WTC11 (cell line): Measurements from ENCODE around the gene SLC13A5.

Experiments
- CTCF ChIP-seq: fragments of 200-600 bp; IDR thresholded peaks from 2 replicates; pipeline ENCODE4 v1.8.0; 2022; ENCODE audit warnings: antibody characterized with exemption
- TEAD4 ChIP-seq: sonication (generic); formaldehyde crosslinking; IDR thresholded peaks from 2 replicates; pipeline ENCODE4 v1.8.0; 2022; ENCODE audit warnings: mild to moderate bottlenecking, missing genetic modification reagents
- ZNF219 ChIP-seq: sonication (generic); formaldehyde crosslinking; IDR thresholded peaks from 2 replicates; pipeline ENCODE4 v1.8.0; 2023; ENCODE audit warnings: missing genetic modification reagents, mild to moderate bottlenecking, borderline replicate concordance
- TF ChIP-seq, protein P1 (sequence below): sonication (generic); formaldehyde crosslinking; IDR thresholded peaks from 2 replicates; pipeline ENCODE4 v1.8.1; 2023; ENCODE audit warnings: mild to moderate bottlenecking, missing genetic modification reagents, borderline replicate concordance
- TF ChIP-seq, protein P2 (sequence below): sonication (generic); formaldehyde crosslinking; IDR thresholded peaks from 2 replicates; pipeline ENCODE4 v1.8.1; 2023; ENCODE audit warnings: mild to moderate bottlenecking, missing genetic modification reagents, moderate library complexity
- TF ChIP-seq, protein P3 (sequence below): sonication (generic); formaldehyde crosslinking; IDR thresholded peaks from 2 replicates; pipeline ENCODE4 v1.8.1; 2022; ENCODE audit warnings: low read depth, missing genetic modification reagents, borderline replicate concordance

- TF ChIP-seq TEAD4 (CRISPR knock-in tag) (no peak), CTCF (no peak), ZNF219 (CRISPR knock-in tag) (no peak)
- TF ChIP-seq, protein P1, sequence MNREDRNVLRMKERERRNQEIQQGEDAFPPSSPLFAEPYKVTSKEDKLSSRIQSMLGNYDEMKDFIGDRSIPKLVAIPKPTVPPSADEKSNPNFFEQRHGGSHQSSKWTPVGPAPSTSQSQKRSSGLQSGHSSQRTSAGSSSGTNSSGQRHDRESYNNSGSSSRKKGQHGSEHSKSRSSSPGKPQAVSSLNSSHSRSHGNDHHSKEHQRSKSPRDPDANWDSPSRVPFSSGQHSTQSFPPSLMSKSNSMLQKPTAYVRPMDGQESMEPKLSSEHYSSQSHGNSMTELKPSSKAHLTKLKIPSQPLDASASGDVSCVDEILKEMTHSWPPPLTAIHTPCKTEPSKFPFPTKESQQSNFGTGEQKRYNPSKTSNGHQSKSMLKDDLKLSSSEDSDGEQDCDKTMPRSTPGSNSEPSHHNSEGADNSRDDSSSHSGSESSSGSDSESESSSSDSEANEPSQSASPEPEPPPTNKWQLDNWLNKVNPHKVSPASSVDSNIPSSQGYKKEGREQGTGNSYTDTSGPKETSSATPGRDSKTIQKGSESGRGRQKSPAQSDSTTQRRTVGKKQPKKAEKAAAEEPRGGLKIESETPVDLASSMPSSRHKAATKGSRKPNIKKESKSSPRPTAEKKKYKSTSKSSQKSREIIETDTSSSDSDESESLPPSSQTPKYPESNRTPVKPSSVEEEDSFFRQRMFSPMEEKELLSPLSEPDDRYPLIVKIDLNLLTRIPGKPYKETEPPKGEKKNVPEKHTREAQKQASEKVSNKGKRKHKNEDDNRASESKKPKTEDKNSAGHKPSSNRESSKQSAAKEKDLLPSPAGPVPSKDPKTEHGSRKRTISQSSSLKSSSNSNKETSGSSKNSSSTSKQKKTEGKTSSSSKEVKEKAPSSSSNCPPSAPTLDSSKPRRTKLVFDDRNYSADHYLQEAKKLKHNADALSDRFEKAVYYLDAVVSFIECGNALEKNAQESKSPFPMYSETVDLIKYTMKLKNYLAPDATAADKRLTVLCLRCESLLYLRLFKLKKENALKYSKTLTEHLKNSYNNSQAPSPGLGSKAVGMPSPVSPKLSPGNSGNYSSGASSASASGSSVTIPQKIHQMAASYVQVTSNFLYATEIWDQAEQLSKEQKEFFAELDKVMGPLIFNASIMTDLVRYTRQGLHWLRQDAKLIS (CRISPR knock-in tag), result no peak
- TF ChIP-seq, protein P2, sequence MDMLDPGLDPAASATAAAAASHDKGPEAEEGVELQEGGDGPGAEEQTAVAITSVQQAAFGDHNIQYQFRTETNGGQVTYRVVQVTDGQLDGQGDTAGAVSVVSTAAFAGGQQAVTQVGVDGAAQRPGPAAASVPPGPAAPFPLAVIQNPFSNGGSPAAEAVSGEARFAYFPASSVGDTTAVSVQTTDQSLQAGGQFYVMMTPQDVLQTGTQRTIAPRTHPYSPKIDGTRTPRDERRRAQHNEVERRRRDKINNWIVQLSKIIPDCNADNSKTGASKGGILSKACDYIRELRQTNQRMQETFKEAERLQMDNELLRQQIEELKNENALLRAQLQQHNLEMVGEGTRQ (CRISPR knock-in tag), result no peak
- TF ChIP-seq, protein P3, sequence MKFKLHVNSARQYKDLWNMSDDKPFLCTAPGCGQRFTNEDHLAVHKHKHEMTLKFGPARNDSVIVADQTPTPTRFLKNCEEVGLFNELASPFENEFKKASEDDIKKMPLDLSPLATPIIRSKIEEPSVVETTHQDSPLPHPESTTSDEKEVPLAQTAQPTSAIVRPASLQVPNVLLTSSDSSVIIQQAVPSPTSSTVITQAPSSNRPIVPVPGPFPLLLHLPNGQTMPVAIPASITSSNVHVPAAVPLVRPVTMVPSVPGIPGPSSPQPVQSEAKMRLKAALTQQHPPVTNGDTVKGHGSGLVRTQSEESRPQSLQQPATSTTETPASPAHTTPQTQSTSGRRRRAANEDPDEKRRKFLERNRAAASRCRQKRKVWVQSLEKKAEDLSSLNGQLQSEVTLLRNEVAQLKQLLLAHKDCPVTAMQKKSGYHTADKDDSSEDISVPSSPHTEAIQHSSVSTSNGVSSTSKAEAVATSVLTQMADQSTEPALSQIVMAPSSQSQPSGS (CRISPR knock-in tag), result no peak
Measured at GRCh38 chr17:6667516-6667915, 45.7 kb downstream of the SLC13A5 start.
